ENCODE measurements around the gene LSAMP. TPM values are rescaled to one million over a fixed set of nuclear protein-coding genes. Genes with fewer than 3 reads are reported as not detected.

The LSAMP gene
- total RNA-seq, 4 donors from 2014 or later: 1.3 to 8.3 (median 1.8) TPM

DNA sequence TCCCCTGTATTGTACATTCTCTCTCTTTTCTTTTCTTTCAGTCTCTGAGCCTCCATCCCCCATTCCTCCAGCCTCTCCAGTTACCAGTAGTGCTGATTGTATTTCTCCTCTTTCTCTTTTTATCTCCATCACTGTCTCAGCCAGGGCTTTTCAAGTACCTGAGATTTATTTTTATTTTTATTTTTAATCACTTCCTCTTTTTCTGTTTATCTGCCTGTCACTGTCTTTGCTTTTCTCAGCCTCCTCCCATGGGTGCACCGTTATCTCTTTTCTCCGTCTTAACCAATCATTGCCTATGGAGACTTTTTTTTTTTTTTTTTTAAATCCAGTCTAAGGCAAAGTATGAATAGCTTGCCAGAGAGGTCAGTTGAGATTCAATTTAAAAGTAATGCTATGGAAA is 462.7 kb downstream of the LSAMP start:
- Histone ChIP-seq H3K4me3 (no peak overlapping the region), H3K4me1 (no peaks in the 10 kb centered on the region), H3K27me3 (no peaks in the 10 kb centered on the region), H3K27ac (no peak overlapping the region), H3K36me3 (no peaks in the 10 kb centered on the region), H3K9me3 (no peaks in the 10 kb centered on the region)
- DNase-seq: no peak
- TF ChIP-seq, protein P1, sequence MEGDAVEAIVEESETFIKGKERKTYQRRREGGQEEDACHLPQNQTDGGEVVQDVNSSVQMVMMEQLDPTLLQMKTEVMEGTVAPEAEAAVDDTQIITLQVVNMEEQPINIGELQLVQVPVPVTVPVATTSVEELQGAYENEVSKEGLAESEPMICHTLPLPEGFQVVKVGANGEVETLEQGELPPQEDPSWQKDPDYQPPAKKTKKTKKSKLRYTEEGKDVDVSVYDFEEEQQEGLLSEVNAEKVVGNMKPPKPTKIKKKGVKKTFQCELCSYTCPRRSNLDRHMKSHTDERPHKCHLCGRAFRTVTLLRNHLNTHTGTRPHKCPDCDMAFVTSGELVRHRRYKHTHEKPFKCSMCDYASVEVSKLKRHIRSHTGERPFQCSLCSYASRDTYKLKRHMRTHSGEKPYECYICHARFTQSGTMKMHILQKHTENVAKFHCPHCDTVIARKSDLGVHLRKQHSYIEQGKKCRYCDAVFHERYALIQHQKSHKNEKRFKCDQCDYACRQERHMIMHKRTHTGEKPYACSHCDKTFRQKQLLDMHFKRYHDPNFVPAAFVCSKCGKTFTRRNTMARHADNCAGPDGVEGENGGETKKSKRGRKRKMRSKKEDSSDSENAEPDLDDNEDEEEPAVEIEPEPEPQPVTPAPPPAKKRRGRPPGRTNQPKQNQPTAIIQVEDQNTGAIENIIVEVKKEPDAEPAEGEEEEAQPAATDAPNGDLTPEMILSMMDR (IDR thresholded peaks at IDR 0.05): no peak
- no peak for TF ChIP-seq POLR2A (IDR thresholded peaks at IDR 0.05)

DNA sequence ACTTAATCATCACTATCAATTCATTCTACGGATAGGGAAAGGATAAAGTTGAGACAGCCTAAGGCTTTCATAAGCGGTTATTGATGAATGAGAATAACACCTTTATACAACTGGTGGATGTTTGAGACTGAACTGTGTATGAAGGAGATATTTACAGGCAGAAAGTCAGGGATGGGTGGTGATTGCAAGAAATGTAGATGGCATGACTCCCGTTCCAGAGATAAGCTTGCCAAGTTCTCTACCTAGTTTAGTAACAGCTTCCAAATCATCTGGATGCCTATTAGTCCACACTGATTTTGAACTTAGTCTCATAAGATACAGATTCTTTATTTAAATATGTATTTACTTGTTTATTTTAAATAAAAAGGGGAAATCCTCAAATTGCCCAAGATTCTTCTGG is 463.2 kb downstream of the LSAMP start:
- no peaks in the 10 kb centered on the region for H3K9me3 ChIP-seq
- DNase-seq: no peak
- no peaks in the 10 kb centered on the region for H3K27me3 ChIP-seq
- TF ChIP-seq, protein P1 (IDR thresholded peaks at IDR 0.05): no peak
- no peak for TF ChIP-seq POLR2A (IDR thresholded peaks at IDR 0.05)
- H3K4me3 ChIP-seq: no peak overlapping the region
- H3K4me1 ChIP-seq: no peaks in the 10 kb centered on the region
- H3K36me3 ChIP-seq: no peaks in the 10 kb centered on the region
- H3K27ac ChIP-seq: no peak overlapping the region

DNA sequence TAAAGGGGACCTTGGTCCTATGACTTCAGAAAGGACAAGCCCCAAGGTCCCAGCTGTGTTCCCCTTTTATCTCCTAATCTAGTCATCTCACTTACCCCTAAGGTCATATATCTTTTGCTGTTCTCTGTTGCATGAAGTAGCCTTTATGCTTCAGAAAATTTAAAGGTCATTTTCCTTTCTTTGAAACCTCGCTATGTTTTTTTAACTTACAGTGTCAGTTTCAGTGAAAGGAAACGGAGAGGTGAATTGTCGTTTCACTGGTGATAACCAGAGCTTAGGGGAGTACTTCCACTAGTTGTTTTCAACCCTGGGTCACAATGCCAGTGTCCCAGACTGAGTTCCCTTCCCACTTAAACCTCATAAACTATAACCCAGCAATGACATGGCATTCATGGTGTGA is 464.6 kb downstream of the LSAMP start:
- Histone ChIP-seq H3K4me3 (no peak overlapping the region), H3K9me3 (no peaks in the 10 kb centered on the region), H3K27me3 (no peaks in the 10 kb centered on the region), H3K36me3 (no peaks in the 10 kb centered on the region), H3K27ac (no peak overlapping the region), H3K4me1 (no peaks in the 10 kb centered on the region)
- TF ChIP-seq, protein P1 (IDR thresholded peaks at IDR 0.05): no peak
- no peak for TF ChIP-seq POLR2A (IDR thresholded peaks at IDR 0.05)
- no peak for DNase-seq

DNA sequence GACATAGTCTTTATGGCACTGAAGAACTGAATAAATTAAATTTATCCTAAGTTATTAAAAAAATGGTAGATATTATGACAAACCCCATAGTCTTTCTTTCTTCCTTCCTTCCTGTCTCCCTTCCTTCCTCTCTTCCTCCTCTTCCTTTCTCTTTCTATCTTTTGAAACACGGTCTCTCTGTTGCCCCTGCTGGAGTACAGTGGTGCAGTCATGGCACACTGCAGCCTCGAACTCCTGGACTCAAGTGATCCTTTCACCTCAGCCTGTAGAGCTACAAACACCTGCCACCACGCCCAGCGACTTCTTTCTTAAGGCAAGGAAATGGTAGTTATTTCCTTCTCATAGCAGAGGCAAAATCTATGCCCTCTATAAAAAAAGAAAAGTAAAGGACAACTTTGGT is 467.4 kb downstream of the LSAMP start:
- no peak for DNase-seq
- Histone ChIP-seq H3K4me1 (no peaks in the 10 kb centered on the region), H3K27me3 (no peaks in the 10 kb centered on the region), H3K36me3 (no peaks in the 10 kb centered on the region), H3K27ac (no peak overlapping the region), H3K9me3 (no peaks in the 10 kb centered on the region), H3K4me3 (no peak overlapping the region)
- TF ChIP-seq, protein P1 (IDR thresholded peaks at IDR 0.05): no peak
- TF ChIP-seq POLR2A (IDR thresholded peaks at IDR 0.05): no peak

DNA sequence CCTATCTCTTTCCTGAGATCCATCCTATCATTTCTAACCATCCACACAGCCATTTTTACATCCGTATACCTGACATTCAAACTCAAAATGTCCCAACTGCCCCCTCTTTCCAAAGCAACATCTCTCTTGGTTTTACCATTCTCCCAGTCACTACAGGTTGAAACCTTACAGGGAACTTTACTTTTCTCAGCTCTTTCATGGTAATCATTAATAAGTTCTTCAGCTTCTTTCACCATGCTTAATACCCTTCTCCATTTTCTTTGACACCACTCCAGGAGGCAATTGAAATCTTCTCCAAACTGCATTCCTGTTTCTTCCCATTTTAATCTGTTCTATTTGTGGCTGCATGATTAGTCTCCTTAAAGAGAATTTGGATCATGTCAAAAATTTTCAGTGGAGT is 469.5 kb downstream of the LSAMP start:
- H3K36me3 ChIP-seq: no peaks in the 10 kb centered on the region
- H3K27me3 ChIP-seq: no peaks in the 10 kb centered on the region
- no peaks in the 10 kb centered on the region for H3K4me1 ChIP-seq
- no peaks in the 10 kb centered on the region for H3K9me3 ChIP-seq
- no peak overlapping the region for H3K27ac ChIP-seq
- no peak for DNase-seq
- TF ChIP-seq POLR2A (IDR thresholded peaks at IDR 0.05): no peak
- TF ChIP-seq, protein P1 (IDR thresholded peaks at IDR 0.05): no peak
- no peak overlapping the region for H3K4me3 ChIP-seq

DNA sequence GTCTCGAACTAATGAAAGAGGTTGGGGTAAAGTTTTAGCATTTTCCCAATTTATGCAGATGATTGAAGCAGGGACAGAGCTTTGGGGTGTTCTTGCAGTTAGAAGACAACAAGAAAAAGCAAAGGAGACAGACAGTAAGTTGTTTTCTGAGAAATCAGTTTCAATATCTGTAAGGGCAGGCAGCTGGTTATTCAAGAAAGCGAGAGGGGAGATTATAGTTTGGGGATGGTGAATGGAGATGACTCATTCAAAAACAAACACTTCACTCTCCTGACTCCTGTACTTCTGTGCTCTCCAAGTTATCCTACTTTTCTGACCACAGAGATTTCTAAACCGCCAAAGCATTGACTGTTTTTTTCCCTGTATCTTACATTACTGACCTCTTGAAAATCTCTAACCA is 469.9 kb downstream of the LSAMP start:
- Histone ChIP-seq H3K9me3 (no peaks in the 10 kb centered on the region), H3K4me3 (no peak overlapping the region), H3K27ac (no peak overlapping the region), H3K27me3 (no peaks in the 10 kb centered on the region), H3K4me1 (no peaks in the 10 kb centered on the region), H3K36me3 (no peaks in the 10 kb centered on the region)
- TF ChIP-seq POLR2A (IDR thresholded peaks at IDR 0.05): no peak
- TF ChIP-seq, protein P1 (IDR thresholded peaks at IDR 0.05): no peak
- DNase-seq: no peak
